SU-DHL-6 (cell line): ENCODE measurements around the gene TH.

Source experiments
- H2AFZ ChIP-seq: fragments of 200-600 bp; sonication (generic); 2 replicates; pipeline ENCODE4 v1.6.1; 2014; ENCODE audit warnings: low read depth, mild to moderate bottlenecking, moderate library complexity, mixed read lengths, antibody characterized with exemption, low read length; ENCODE audit not compliant: severe bottlenecking
- H3F3A ChIP-seq: fragments of 200-600 bp; shearing (Covaris generic); 2 replicates; pipeline ENCODE4 v1.6.0; 2016; ENCODE audit warnings: antibody characterized with exemption, mild to moderate bottlenecking; ENCODE audit not compliant: insufficient read depth
- H3K27ac ChIP-seq: fragments of 200-600 bp; sonication (generic); 2 replicates; pipeline ENCODE4 v1.5.1; 2016; ENCODE audit warnings: low read depth, mild to moderate bottlenecking, low read length, moderate library complexity, mixed read lengths
- H3K27me3 ChIP-seq: fragments of 200-600 bp; sonication (generic), shearing (Covaris generic); 2 replicates; pipeline ENCODE4 v1.6.0; 2014; ENCODE audit warnings: mild to moderate bottlenecking, low read length
- H3K36me3 ChIP-seq: fragments of 200-600 bp; sonication (generic); 2 replicates; pipeline ENCODE4 v1.6.1; 2014; ENCODE audit warnings: mild to moderate bottlenecking, low read length, mixed read lengths
- H3K4me2 ChIP-seq: fragments of 300-600, 200-600 bp; shearing (Covaris generic), sonication (generic); 2 replicates; pipeline ENCODE4 v1.6.0; 2014; ENCODE audit warnings: low read length, low read depth, mild to moderate bottlenecking; ENCODE audit not compliant: poor library complexity, severe bottlenecking
- H3K4me3 ChIP-seq: fragments of 200-600 bp; sonication (generic); 2 replicates; pipeline ENCODE4 v1.5.1; 2014; ENCODE audit warnings: antibody characterized with exemption, low read length, mild to moderate bottlenecking, mixed read lengths; ENCODE audit not compliant: insufficient read depth, poor library complexity, severe bottlenecking
- H3K79me2 ChIP-seq: fragments of 200-600 bp; sonication (generic); 2 replicates; pipeline ENCODE4 v1.6.1; 2014; ENCODE audit warnings: mild to moderate bottlenecking, low read length, moderate library complexity; ENCODE audit not compliant: insufficient read depth
- H3K9ac ChIP-seq: fragments of 200-600 bp; sonication (generic); 2 replicates; pipeline ENCODE4 v1.7.0; 2014; ENCODE audit warnings: mild to moderate bottlenecking, low read length
- H3K9me2 ChIP-seq: fragments of 200-600 bp; sonication (generic); replicated peaks from 2 replicates; pipeline ENCODE4 v1.6.1; 2014; ENCODE audit warnings: low read length; ENCODE audit not compliant: insufficient read depth
- H3K9me3 ChIP-seq: fragments of 200-600 bp; sonication (generic); 2 replicates; pipeline ENCODE4 v1.6.1; 2014; ENCODE audit warnings: low read length, mixed read lengths; ENCODE audit not compliant: insufficient read depth
- H4K20me1 ChIP-seq: fragments of 200-600 bp; sonication (generic); 2 replicates; pipeline ENCODE4 v1.6.1; 2014; ENCODE audit warnings: low read depth, mild to moderate bottlenecking, antibody characterized with exemption, low read length, moderate library complexity, mixed read lengths
- CTCF ChIP-seq: fragments of 200-600 bp; sonication (generic); IDR thresholded peaks from one replicate; pipeline ENCODE4 v1.5.1; 2017; ENCODE audit warnings: antibody characterized with exemption, mild to moderate bottlenecking, low read length, moderate library complexity; ENCODE audit not compliant: insufficient read depth, poor library complexity, severe bottlenecking
- EZH2phosphoT487 ChIP-seq: fragments of 200-600 bp; sonication (generic), shearing (Covaris generic); conservative IDR thresholded peaks from 2 replicates; pipeline ENCODE4 v1.6.1; 2018; ENCODE audit warnings: mild to moderate bottlenecking, antibody characterized with exemption, low read length, moderate library complexity, mixed read lengths

The TH gene

GRCh38 chr11:2173761-2174160 lies 2.1 kb upstream of the TH start:
- Histone ChIP-seq H3F3A (no peaks in the 10 kb centered on the region), H3K9ac (no peak overlapping the region), H3K36me3 (no peaks in the 10 kb centered on the region), H3K9me2 (no peaks in the 10 kb centered on the region), H3K27ac (no peak overlapping the region), H4K20me1 (no peaks in the 10 kb centered on the region), H3K4me3 (no peak overlapping the region), H3K9me3 (no peaks in the 10 kb centered on the region), H3K4me2 (no peak overlapping the region), H3K79me2 (no peaks in the 10 kb centered on the region), H2AFZ (no peak overlapping the region), H3K27me3 (no peaks in the 10 kb centered on the region)
- TF ChIP-seq CTCF (no peak), EZH2phosphoT487 (0 out of 2 replicates have a peak, but pooled peaks have one; percentile 26)

- no peak overlapping the region for H3K4me3 ChIP-seq
- no peaks in the 10 kb centered on the region for H3K27me3 ChIP-seq
- H3K27ac ChIP-seq = no peak overlapping the region
- H3F3A ChIP-seq = no peaks in the 10 kb centered on the region
- H3K9ac ChIP-seq = no peak overlapping the region
- H3K36me3 ChIP-seq = no peaks in the 10 kb centered on the region
- no peak overlapping the region for H3K4me2 ChIP-seq
- no peaks in the 10 kb centered on the region for H4K20me1 ChIP-seq
- no peak for TF ChIP-seq CTCF
- no peak overlapping the region for H2AFZ ChIP-seq
- no peaks in the 10 kb centered on the region for H3K9me3 ChIP-seq
- no peaks in the 10 kb centered on the region for H3K79me2 ChIP-seq
- no peaks in the 10 kb centered on the region for H3K9me2 ChIP-seq
Measured at GRCh38 chr11:2173150-2173693, 1.6 kb upstream of the TH start.

GRCh38 chr11:2172676-2173075 lies 1.1 kb upstream of the TH start:
- Histone ChIP-seq H3K79me2 (no peaks in the 10 kb centered on the region), H4K20me1 (no peaks in the 10 kb centered on the region), H2AFZ (no peak overlapping the region), H3K27ac (no peak overlapping the region), H3K4me2 (no peak overlapping the region), H3K9me3 (no peaks in the 10 kb centered on the region), H3K4me3 (no peak overlapping the region), H3K27me3 (no peaks in the 10 kb centered on the region), H3K9me2 (no peaks in the 10 kb centered on the region), H3K9ac (no peak overlapping the region), H3F3A (no peaks in the 10 kb centered on the region), H3K36me3 (no peaks in the 10 kb centered on the region)
- TF ChIP-seq EZH2phosphoT487 (no peak), CTCF (no peak)
